Caco-2 (cell line): ENCODE results near the gene ZMYM1. TPM values are rescaled to one million over a fixed set of nuclear protein-coding genes. Genes with fewer than 3 reads are reported as not detected.

Source experiments
- BruUV-seq: library from RNA; stranded (reverse); fragments of 400-500 nt; replicated peaks from 2 replicates; lab custom pipeline; 2021; lab: Mats Ljungman, UMichigan
- CTCF ChIA-PET: fragments of 300-600 bp; sonication (Branson Sonifier 250); formaldehyde crosslinking; loops from one replicate; lab custom pipeline; 2022; ENCODE audit warnings: antibody characterized with exemption; lab: Charles Lee
- POLR2A ChIA-PET: fragments of 300-600 bp; sonication (Branson Sonifier 250); formaldehyde crosslinking; loops from one replicate; lab custom pipeline; 2022; ENCODE audit warnings: antibody characterized with exemption; lab: Charles Lee
- DNase-seq, 2 experiments: peaks; one replicate each; pipeline versions ENCODE4 v3.0.0 to v3.0.0-alpha.2; 2020 to 2022
- H3K27me3 ChIP-seq: replicated peaks from 2 replicates; pipeline ENCODE4 v1.6.0; 2011; ENCODE audit warnings: low read length; ENCODE audit not compliant: control insufficient read depth, insufficient read depth
- H3K36me3 ChIP-seq: 2 replicates; pipeline ENCODE4 v1.5.1; 2011; ENCODE audit warnings: low read length; ENCODE audit not compliant: control insufficient read depth, insufficient read depth
- H3K4me1 ChIP-seq: fragments of 250-450 bp; sonication (Bioruptor Pico); 2 replicates; pipeline ENCODE4 v1.5.1; 2020; ENCODE audit warnings: mild to moderate bottlenecking
- H3K4me3 ChIP-seq: 2 replicates; pipeline ENCODE4 v1.5.1; 2011; ENCODE audit warnings: low read depth, mild to moderate bottlenecking, control low read depth, low read length
- H3K9me3 ChIP-seq: fragments of 250-450 bp; sonication (Bioruptor Pico); 2 replicates; pipeline ENCODE4 v1.5.1; 2020; ENCODE audit warnings: mild to moderate bottlenecking, moderate library complexity
- H3K27ac Mint-ChIP-seq: one replicate; pipeline ENCODE4 v1.8.0; 2022; ENCODE audit warnings: mixed read lengths; ENCODE audit not compliant: unreplicated experiment
- H3K27me3 Mint-ChIP-seq: one replicate; pipeline ENCODE4 v1.8.0; 2022; ENCODE audit warnings: mixed read lengths; ENCODE audit not compliant: insufficient read depth, unreplicated experiment
- H3K36me3 Mint-ChIP-seq: one replicate; pipeline ENCODE4 v1.8.0; 2022; ENCODE audit warnings: mild to moderate bottlenecking, mixed read lengths; ENCODE audit not compliant: insufficient read depth, unreplicated experiment
- H3K4me1 Mint-ChIP-seq: one replicate; pipeline ENCODE4 v1.8.0; 2022; ENCODE audit warnings: low read depth, mixed read lengths; ENCODE audit not compliant: unreplicated experiment
- H3K4me3 Mint-ChIP-seq: one replicate; pipeline ENCODE4 v1.8.0; 2022; ENCODE audit warnings: mild to moderate bottlenecking, moderate library complexity, mixed read lengths; ENCODE audit not compliant: unreplicated experiment
- H3K9me3 Mint-ChIP-seq: one replicate; pipeline ENCODE4 v1.8.0; 2022; ENCODE audit warnings: mixed read lengths; ENCODE audit not compliant: unreplicated experiment
- intact Hi-C: fragments of 100-400 bp; cut with micrococcal nuclease; formaldehyde crosslinking; loops from one replicate; pipeline ENCODE4 v1.10.0; 2022; ENCODE audit not compliant: unreplicated experiment
- total RNA-seq: library from RNA; stranded (reverse); gene quantifications from 2 replicates; pipeline ENCODE4 v1.2.3, GENCODE V29; 2022
- TF ChIP-seq, protein P1 (sequence below), 2 experiments: fragments of 200-600 bp in 1 of 2; IDR thresholded peaks; 1 replicate in 1 of 2; 2 replicates in 1 of 2; pipeline versions ENCODE4 v1.5.1 to v1.8.0; 2011 to 2022; ENCODE audit warnings: antibody characterized with exemption in 1 of 2, control low read depth in 1 of 2, inconsistent platforms in 1 of 2, low read depth in 1 of 2, low read length in 1 of 2, mild to moderate bottlenecking in 1 of 2, moderate library complexity in 1 of 2; ENCODE audit not compliant: insufficient read depth in 1 of 2, severe bottlenecking in 1 of 2, unreplicated experiment in 1 of 2

The ZMYM1 gene
- total RNA-seq, 1 experiment from 2014 or later, result 14.0 TPM

DNA sequence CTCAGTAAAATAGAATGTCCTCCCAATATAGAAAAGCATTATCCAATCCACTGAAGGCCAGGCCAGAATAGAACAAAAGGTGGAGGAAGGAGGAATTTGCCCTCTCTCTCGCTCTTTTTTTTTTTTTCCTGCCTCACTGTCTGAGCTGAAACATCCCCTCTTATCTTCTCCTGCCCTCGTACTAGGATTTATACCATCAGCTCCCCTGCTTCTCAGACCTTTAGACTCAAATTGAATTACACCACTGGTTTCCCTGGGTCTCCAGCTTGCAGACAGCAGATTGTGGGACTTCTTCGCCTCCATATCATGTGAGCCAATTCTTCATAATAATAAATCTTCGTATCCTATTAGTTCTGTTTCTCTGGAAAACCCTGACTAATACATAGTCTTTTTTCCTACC is 42.6 kb upstream of the ZMYM1 start:
- H3K36me3 ChIP-seq, result no peaks in the 10 kb centered on the region
- intact Hi-C loops, result no loop called here
- Mint-ChIP-seq H3K36me3 (peaks cover 4% of the 10 kb centered on the region), H3K4me1 (no peaks in the 10 kb centered on the region), H3K27ac (no peak overlapping the region), H3K9me3 (no peaks in the 10 kb centered on the region), H3K27me3 (no peaks in the 10 kb centered on the region), H3K4me3 (no peak overlapping the region)
- POLR2A ChIA-PET, result no interaction called here
- CTCF ChIA-PET, result no interaction called here
- no TSS peak for BruUV-seq
- H3K9me3 ChIP-seq, result no peaks in the 10 kb centered on the region
- no peak for DNase-seq
- no peaks in the 10 kb centered on the region for H3K4me1 ChIP-seq
- no peaks in the 10 kb centered on the region for H3K27me3 ChIP-seq
- TF ChIP-seq, protein P1, sequence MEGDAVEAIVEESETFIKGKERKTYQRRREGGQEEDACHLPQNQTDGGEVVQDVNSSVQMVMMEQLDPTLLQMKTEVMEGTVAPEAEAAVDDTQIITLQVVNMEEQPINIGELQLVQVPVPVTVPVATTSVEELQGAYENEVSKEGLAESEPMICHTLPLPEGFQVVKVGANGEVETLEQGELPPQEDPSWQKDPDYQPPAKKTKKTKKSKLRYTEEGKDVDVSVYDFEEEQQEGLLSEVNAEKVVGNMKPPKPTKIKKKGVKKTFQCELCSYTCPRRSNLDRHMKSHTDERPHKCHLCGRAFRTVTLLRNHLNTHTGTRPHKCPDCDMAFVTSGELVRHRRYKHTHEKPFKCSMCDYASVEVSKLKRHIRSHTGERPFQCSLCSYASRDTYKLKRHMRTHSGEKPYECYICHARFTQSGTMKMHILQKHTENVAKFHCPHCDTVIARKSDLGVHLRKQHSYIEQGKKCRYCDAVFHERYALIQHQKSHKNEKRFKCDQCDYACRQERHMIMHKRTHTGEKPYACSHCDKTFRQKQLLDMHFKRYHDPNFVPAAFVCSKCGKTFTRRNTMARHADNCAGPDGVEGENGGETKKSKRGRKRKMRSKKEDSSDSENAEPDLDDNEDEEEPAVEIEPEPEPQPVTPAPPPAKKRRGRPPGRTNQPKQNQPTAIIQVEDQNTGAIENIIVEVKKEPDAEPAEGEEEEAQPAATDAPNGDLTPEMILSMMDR (IDR thresholded peaks at IDR 0.05; ENCODE audit: insufficient read depth in 1 of 2, low read depth in 1 of 2, low read length in 1 of 2, severe bottlenecking in 1 of 2, unreplicated experiment in 1 of 2), result no peak
- no peak overlapping the region for H3K4me3 ChIP-seq

DNA sequence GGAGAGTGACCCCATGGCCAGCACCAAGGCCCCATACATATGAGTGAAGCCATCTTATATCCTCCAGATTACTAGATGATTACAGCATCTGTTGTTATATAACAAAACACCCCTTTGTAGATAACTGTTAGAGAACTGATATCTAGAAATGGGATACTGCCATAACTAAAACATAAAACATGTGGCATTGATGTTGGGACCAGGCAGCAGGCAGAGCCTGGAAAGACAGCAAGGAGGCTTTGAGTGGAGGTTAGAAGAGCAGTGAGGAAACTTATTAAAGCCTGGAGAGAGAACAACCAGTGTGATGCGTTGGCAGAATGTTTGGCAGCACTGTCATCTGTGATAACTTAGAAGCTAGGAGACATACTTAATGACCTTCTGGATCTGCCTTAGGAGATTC is 42.0 kb upstream of the ZMYM1 start:
- Histone ChIP-seq H3K4me1 (no peaks in the 10 kb centered on the region), H3K27me3 (no peaks in the 10 kb centered on the region), H3K36me3 (no peaks in the 10 kb centered on the region), H3K9me3 (no peaks in the 10 kb centered on the region), H3K4me3 (no peak overlapping the region)
- Mint-ChIP-seq H3K4me1 (no peaks in the 10 kb centered on the region), H3K27me3 (no peaks in the 10 kb centered on the region), H3K9me3 (no peaks in the 10 kb centered on the region), H3K27ac (no peak overlapping the region), H3K4me3 (no peak overlapping the region), H3K36me3 (no peaks in the 10 kb centered on the region)
- BruUV-seq, result no TSS peak
- DNase-seq, result no peak
- ChIA-PET CTCF (no interaction called here), POLR2A (no interaction called here)
- intact Hi-C loops, result no loop called here
- TF ChIP-seq, protein P1 (IDR thresholded peaks at IDR 0.05; ENCODE audit: insufficient read depth in 1 of 2, low read depth in 1 of 2, low read length in 1 of 2, severe bottlenecking in 1 of 2, unreplicated experiment in 1 of 2), result no peak

DNA sequence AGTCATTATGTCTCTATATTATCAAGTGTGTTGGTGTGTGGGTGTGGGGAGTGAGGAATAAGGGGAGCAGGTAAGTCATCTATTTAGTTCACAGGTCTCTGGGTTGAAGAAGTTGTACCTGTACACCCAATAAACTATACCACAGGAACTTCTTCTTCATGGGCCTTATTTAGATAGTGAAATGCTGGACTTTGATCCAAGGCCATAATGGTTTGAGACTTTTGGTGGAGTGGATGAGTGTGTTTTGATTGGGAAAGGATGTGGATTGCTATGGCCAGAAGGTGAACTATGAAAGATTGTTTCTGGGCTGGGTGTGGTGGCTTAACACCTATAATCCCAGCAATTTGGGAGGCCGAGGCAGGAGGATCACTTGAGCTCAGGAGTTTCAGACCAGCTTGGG is 40.5 kb upstream of the ZMYM1 start:
- no peaks in the 10 kb centered on the region for H3K27me3 Mint-ChIP-seq
- POLR2A ChIA-PET, result no interaction called here
- H3K27ac Mint-ChIP-seq, result no peak overlapping the region

More for the DNA sequence above, 40.5 kb upstream of the ZMYM1 start:
- no peaks in the 10 kb centered on the region for H3K36me3 ChIP-seq
- Mint-ChIP-seq H3K4me1 (no peaks in the 10 kb centered on the region), H3K9me3 (no peaks in the 10 kb centered on the region), H3K4me3 (no peak overlapping the region), H3K36me3 (no peaks in the 10 kb centered on the region)
- H3K4me3 ChIP-seq, result no peak overlapping the region
- no peaks in the 10 kb centered on the region for H3K9me3 ChIP-seq
- intact Hi-C loops, result no loop called here
- no peaks in the 10 kb centered on the region for H3K4me1 ChIP-seq
- CTCF ChIA-PET, result no interaction called here
- DNase-seq, result no peak
- TF ChIP-seq, protein P1 (IDR thresholded peaks at IDR 0.05; ENCODE audit: insufficient read depth in 1 of 2, low read depth in 1 of 2, low read length in 1 of 2, severe bottlenecking in 1 of 2, unreplicated experiment in 1 of 2), result no peak
- BruUV-seq, result no TSS peak
- H3K27me3 ChIP-seq, result no peaks in the 10 kb centered on the region
